ENCODE data around the gene CKS2.
A peak's percentile ranks its signal among the peaks of the same experiment; 100 is the strongest.

CKS2 gene

DNA sequence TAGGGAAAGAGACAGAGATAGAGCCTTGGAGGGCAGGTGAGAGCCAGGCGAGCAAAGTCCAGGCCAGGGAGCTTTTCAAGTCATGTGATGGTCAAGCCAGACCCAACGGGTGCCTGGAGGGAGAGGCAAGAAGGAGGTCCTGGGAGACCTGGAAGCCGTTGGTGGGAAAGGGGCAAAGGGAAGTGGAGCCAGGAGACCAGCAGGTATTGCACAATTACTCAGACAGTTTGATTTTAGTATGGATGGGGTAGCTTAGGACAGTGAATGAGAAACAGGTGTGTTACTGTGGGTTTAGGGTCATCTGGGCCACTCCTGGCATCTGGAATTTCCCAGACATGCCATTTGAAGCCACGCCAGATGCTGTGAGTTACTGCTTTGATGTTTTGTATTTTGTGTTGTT lies 12.4 kb downstream of the CKS2 start:
- TF ChIP-seq CTCF (IDR thresholded peaks at IDR 0.05; ENCODE audit: extremely low read depth, missing control alignments), result no peak
- no peak for DNase-seq (ENCODE audit: low spot score)

GRCh38 chr9:89325733-89326132 lies 14.7 kb downstream of the CKS2 start:
- TF ChIP-seq CTCF (IDR thresholded peaks at IDR 0.05; ENCODE audit: extremely low read depth, missing control alignments), result no peak
- no peak for DNase-seq (ENCODE audit: low spot score)

DNA sequence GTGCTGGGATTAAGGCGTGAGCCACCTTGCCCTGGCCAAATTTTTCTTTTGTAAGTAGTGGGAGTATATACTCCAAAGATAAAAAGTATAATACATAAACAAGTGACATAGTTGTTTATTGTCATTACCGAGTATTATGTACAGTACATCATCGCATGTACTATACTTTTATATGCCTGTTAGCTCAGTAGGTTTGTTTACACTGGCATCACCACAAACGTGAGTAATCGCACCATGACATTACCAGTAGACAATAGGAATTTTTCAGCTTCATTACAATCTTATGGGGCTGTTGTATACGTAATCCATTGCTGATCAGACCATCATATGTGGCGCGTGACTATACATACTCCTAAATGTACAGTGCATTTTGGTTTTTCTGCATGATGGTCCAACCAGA lies 17.1 kb downstream of the CKS2 start:
- TF ChIP-seq CTCF (IDR thresholded peaks at IDR 0.05; ENCODE audit: extremely low read depth, missing control alignments), result no peak
- no peak for DNase-seq (ENCODE audit: low spot score)

- DNase-seq (ENCODE audit: low spot score), result no peak
- TF ChIP-seq CTCF (IDR thresholded peaks at IDR 0.05; ENCODE audit: extremely low read depth, missing control alignments), result no peak
Measured at GRCh38 chr9:89329917-89330316, 18.9 kb downstream of the CKS2 start.

DNA sequence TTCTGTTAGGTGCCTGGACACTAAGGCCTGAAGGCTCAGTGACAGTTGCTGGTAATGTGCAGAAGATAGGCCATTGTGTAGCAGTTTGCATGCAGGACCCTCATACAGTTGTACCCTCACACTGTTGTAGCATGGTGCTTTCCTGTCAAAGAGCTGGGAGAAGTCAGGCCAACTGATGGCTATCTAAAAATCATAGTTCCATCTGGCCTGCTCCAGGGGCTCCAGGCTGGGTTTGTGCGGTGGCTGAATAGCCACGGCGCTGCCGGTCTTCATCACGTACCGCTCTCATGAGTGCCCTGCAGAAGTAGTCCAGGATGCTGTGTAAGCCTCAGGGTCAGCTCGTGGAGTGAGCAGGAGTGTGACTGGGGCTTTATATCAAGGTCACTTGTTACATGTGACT lies 19.5 kb downstream of the CKS2 start:
- no peak for TF ChIP-seq CTCF (IDR thresholded peaks at IDR 0.05; ENCODE audit: extremely low read depth, missing control alignments)
- no peak for DNase-seq (ENCODE audit: low spot score)

DNA sequence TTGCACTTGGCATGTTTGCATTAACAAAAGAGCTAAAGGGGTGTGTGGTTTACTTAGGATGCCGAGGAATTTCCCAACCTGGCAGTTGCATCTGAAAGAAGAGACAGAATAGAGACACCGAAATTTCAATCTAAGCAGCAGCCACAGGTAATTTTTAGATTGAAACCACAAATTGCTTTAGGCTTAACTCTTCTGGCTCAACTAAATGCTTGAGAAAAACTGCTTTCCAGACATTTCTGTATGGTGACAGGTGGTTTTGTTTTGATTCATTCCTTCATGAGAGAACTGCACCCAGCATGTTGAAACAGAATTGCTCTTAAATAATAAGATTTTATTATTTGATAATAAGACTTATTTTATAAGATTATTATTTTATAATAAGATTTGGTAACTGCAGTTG lies 28.8 kb downstream of the CKS2 start:
- no peak for TF ChIP-seq CTCF (IDR thresholded peaks at IDR 0.05; ENCODE audit: extremely low read depth, missing control alignments)
- no peak for DNase-seq (ENCODE audit: low spot score)

DNA sequence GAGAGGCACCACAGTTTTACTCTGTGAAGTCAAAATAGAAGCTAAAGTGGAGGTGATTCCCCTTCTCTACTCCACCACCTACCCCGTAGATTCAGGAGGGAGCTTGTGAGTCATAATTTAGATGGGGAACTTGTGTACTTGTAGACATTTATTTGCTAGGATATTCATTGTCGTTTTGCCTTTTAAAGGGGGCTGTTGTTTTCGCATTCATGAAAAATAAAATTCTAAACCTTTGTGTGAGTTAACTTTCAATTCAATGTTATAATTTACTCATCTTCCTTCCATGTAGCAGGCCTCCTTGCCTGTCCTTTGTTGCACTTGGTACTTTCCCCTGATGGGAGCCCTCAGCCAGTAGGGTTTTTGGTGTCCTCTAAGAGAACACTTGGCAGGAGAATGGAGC lies 29.3 kb downstream of the CKS2 start:
- DNase-seq (ENCODE audit: low spot score), result peak; percentile 56

More for the DNA sequence above, 29.3 kb downstream of the CKS2 start:
- TF ChIP-seq CTCF (IDR thresholded peaks at IDR 0.05; ENCODE audit: extremely low read depth, missing control alignments), result no peak
